Fibroblast of lung (primary cell): Measurements from ENCODE around the gene MITF.

Experiments
- CTCF ChIP-seq, 2 donors: IDR thresholded peaks in 1 of 2; conservative IDR thresholded peaks in 1 of 2; 1 replicate in 1 of 2; 2 replicates in 1 of 2; pipeline ENCODE4 v1.5.1; 2011 to 2012; ENCODE audit warnings: low read length in 2 of 2, control low read depth in 1 of 2, inconsistent platforms in 1 of 2, low read depth in 1 of 2, mild to moderate bottlenecking in 1 of 2
- EZH2 ChIP-seq: IDR thresholded peaks from 2 replicates; pipeline ENCODE4 v1.5.1; 2012; ENCODE audit warnings: low read length, control low read depth, mild to moderate bottlenecking; ENCODE audit errors: missing control alignments

- no peak for TF ChIP-seq EZH2
- no peak for TF ChIP-seq CTCF (conservative IDR thresholded peaks at IDR 0.05 in 1 of 2, IDR thresholded peaks at IDR 0.05 in 1 of 2; ENCODE audit: low read depth in 1 of 2, low read length in 2 of 2)
These were observed 191.3 kb downstream of the MITF start for GRCh38 chr3:69930564-69930963.
